Lung (tissue), 12 donors: ENCODE results near the gene DAD1. TPM values are rescaled to one million over a fixed set of nuclear protein-coding genes. Genes with fewer than 3 reads are reported as not detected.

Source experiments
- ATAC-seq: fragments of 200-7000 bp; cut with Tn5 transposase; one replicate; pipeline ENCODE4 v1.9.1; 2020; ENCODE audit warnings: moderate number of reproducible peaks; ENCODE audit not compliant: insufficient read depth, low FRiP score
- DNase-seq, 3 donors: peaks; one replicate each; pipeline ENCODE4 v3.0.0-alpha.2; 2013 to 2017
- H3K27ac ChIP-seq, 2 donors: one replicate each; pipeline ENCODE4 v1.5.1; 2013; ENCODE audit warnings: mild to moderate bottlenecking in 2 of 2, moderate library complexity in 2 of 2, control low read depth in 1 of 2, inconsistent platforms in 1 of 2, low read depth in 1 of 2, low read length in 1 of 2
- H3K27me3 ChIP-seq, 3 donors: one replicate each; pipeline ENCODE4 v1.5.1; 2013; ENCODE audit warnings: low read length in 2 of 3; ENCODE audit not compliant: control insufficient read depth in 3 of 3, insufficient read depth in 3 of 3
- H3K36me3 ChIP-seq, 4 donors: one replicate each; pipeline ENCODE4 v1.5.1; 2013; ENCODE audit warnings: low read length in 4 of 4, mild to moderate bottlenecking in 1 of 4, moderate library complexity in 1 of 4; ENCODE audit not compliant: control insufficient read depth in 4 of 4, insufficient read depth in 4 of 4
- H3K4me1 ChIP-seq, 5 donors: one replicate each; pipeline ENCODE4 v1.5.1; 2013; ENCODE audit warnings: low read length in 5 of 5, mild to moderate bottlenecking in 2 of 5, moderate library complexity in 1 of 5; ENCODE audit not compliant: control insufficient read depth in 5 of 5, insufficient read depth in 5 of 5
- H3K4me3 ChIP-seq: one replicate; pipeline ENCODE4 v1.5.1; 2013; ENCODE audit warnings: mild to moderate bottlenecking, control low read depth, moderate library complexity
- H3K9ac ChIP-seq, 2 donors: one replicate each; pipeline ENCODE4 v1.5.1; 2013; ENCODE audit warnings: low read length in 2 of 2, control low read depth in 1 of 2; ENCODE audit not compliant: insufficient read depth in 1 of 2
- H3K9me3 ChIP-seq, 4 donors: one replicate each; pipeline ENCODE4 v1.5.1; 2013; ENCODE audit warnings: low read length in 3 of 4, mild to moderate bottlenecking in 1 of 4, moderate library complexity in 1 of 4; ENCODE audit not compliant: control insufficient read depth in 4 of 4, insufficient read depth in 3 of 4
- CTCF ChIP-seq: IDR thresholded peaks from 2 replicates; pipeline ENCODE4 v1.5.1; 2012; ENCODE audit warnings: mild to moderate bottlenecking; ENCODE audit errors: control extremely low read depth, extremely low read depth
- WGBS, 2 donors: extraction: QIAGEN DNeasy Blood & Tissue Kit; methylation state at CpG; one replicate each; pipeline ENCODE4 v1.1.7; 2013; 5-methylcytosine and 5-hydroxymethylcytosine counted together
- polyA plus RNA-seq, 2 donors: library from polyadenylated mRNA; stranded (reverse); fragments of 200-250 nt; gene quantifications; one replicate each; pipeline ENCODE4 v1.2.1, GENCODE V29; 2013
- total RNA-seq, 2 donors: library from RNA; depleted of rRNA in 1 of 2; stranded (reverse); fragments of >200 nt in 1 of 2; gene quantifications; one replicate each; pipeline ENCODE4 v1.2.1, GENCODE V29; 2014 to 2021
- donor health status: control.
- donor health status: control.
- donor health status: Bipolar disorder and iron deficiency.
- donor health status: healthy.
- donor health status: DM: yes; HTN: yes; CAD: no.

Gene DAD1
- total and polyA plus RNA-seq, 4 donors = 164 to 377 (median 217) TPM

- DNase-seq (no peak), ATAC-seq (no peak)
- TF ChIP-seq CTCF = no peak
- Histone ChIP-seq H3K36me3 (peaks cover 0 to 6% (median 4%) of the 10 kb centered on the region in 4 donors), H3K9ac (no peak overlapping the region), H3K27me3 (no peaks in the 10 kb centered on the region), H3K4me3 (no peak overlapping the region), H3K4me1 (peaks cover 0 to 9% (median 5%) of the 10 kb centered on the region in 5 donors), H3K27ac (no peak overlapping the region), H3K9me3 (no peaks in the 10 kb centered on the region)
- 76 to 83% methylated on average over 2 of the region's 2 CpGs for WGBS, 2 donors
Observed at GRCh38 chr14:22580625-22581024, 8.4 kb downstream of the DAD1 start.

- peaks cover 2 to 9% (median 6%) of the 10 kb centered on the region in 4 donors for H3K36me3 ChIP-seq
- 91 to 95% methylated on average over 3 of the region's 3 CpGs for WGBS, 2 donors
- no peaks in the 10 kb centered on the region for H3K9me3 ChIP-seq
- DNase-seq = no peak
- no peak for ATAC-seq
- H3K27ac ChIP-seq = no peak overlapping the region
- H3K9ac ChIP-seq = no peak overlapping the region
- no peak overlapping the region for H3K4me3 ChIP-seq
- H3K27me3 ChIP-seq = no peaks in the 10 kb centered on the region
- TF ChIP-seq CTCF = no peak
- H3K4me1 ChIP-seq = peaks cover 0 to 6% (median 4%) of the 10 kb centered on the region in 5 donors
Observed at GRCh38 chr14:22579881-22580280, 9.1 kb downstream of the DAD1 start.

DNA sequence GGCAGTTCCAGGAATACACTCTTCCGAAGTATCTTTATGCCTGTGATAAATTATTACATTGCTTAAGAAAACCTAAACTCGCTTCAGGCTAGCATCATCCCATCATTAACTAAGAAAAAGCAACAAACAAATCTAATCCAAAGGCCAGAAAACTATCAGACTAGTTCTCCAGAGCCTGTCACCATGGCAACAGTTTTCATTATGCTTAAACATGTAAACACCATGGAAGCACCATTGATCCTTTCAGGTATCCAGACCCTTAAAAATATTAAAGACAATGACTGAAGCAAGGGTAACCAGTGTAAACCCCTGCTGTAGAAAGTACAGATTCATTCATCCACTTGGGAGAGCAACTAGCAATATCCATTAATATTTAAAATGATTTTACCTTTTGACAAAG is 9.8 kb downstream of the DAD1 start:
- DNase-seq = peak in 2 of 3 donors; percentile 16 to 29

More for the DNA sequence above, 9.8 kb downstream of the DAD1 start:
- no peak overlapping the region for H3K27ac ChIP-seq
- peaks cover 7 to 15% (median 9%) of the 10 kb centered on the region in 4 donors for H3K36me3 ChIP-seq
- no peak for TF ChIP-seq CTCF
- H3K27me3 ChIP-seq = no peaks in the 10 kb centered on the region
- H3K9me3 ChIP-seq = no peaks in the 10 kb centered on the region
- ATAC-seq = no peak
- no peak overlapping the region for H3K9ac ChIP-seq
- H3K4me1 ChIP-seq = peaks cover 0 to 6% (median under 1%) of the 10 kb centered on the region in 5 donors
- 76 to 92% methylated on average over 2 of the region's 2 CpGs for WGBS, 2 donors
- H3K4me3 ChIP-seq = no peak overlapping the region
